Stomach (tissue), 9 donors: Measurements from ENCODE around the gene POMGNT2. TPM values are rescaled to one million over a fixed set of nuclear protein-coding genes. Genes with fewer than 3 reads are reported as not detected.
A peak's percentile ranks its signal among the peaks of the same experiment; 100 is the strongest.

Source experiments
- DNase-seq, 2 donors: peaks; one replicate each; pipeline versions ENCODE4 v3.0.0 to v3.0.0-alpha.2; 2013 to 2019
- H3K27ac ChIP-seq, 5 donors: fragments of 200-600 bp in 4 of 5; sonication (generic) in 4 of 5; one replicate each; pipeline ENCODE4 v1.5.1; 2013 to 2019; ENCODE audit warnings: mild to moderate bottlenecking in 1 of 5, moderate library complexity in 1 of 5
- H3K27me3 ChIP-seq, 3 donors: fragments of 200-600 bp; sonication (generic); one replicate each; pipeline ENCODE4 v1.5.1; 2017 to 2019; ENCODE audit warnings: mixed run types in 1 of 3
- H3K36me3 ChIP-seq, 4 donors: fragments of 200-600 bp; sonication (generic); 1 replicate in 3 of 4; 2 replicates in 1 of 4; pipeline ENCODE4 v1.5.1; 2016 to 2019
- H3K4me1 ChIP-seq, 4 donors: fragments of 200-600 bp; sonication (generic); one replicate each; pipeline ENCODE4 v1.5.1; 2016 to 2019
- H3K4me3 ChIP-seq, 4 donors: fragments of 200-600 bp; sonication (generic) in 3 of 4; one replicate each; pipeline ENCODE4 v1.5.1; 2016 to 2019; ENCODE audit warnings: mild to moderate bottlenecking in 1 of 4
- H3K9me3 ChIP-seq, 4 donors: fragments of 200-600 bp; sonication (generic); one replicate each; pipeline ENCODE4 v1.5.1; 2016 to 2019
- CTCF ChIP-seq, 7 experiments: fragments of 450-650 bp in 4 of 7; fragments of 200-600 bp in 3 of 7; sonication (generic) in 3 of 7; IDR thresholded peaks; one replicate each; pipeline ENCODE4 v1.5.1; 2016 to 2019; ENCODE audit warnings: antibody characterized with exemption in 7 of 7, control low read depth in 2 of 7, mild to moderate bottlenecking in 1 of 7
- EP300 ChIP-seq: sonication (generic); formaldehyde crosslinking; IDR thresholded peaks from one replicate; pipeline ENCODE4 v1.6.1; 2017; ENCODE audit warnings: antibody characterized with exemption
- POLR2A ChIP-seq, 4 donors: fragments of 450-650 bp; IDR thresholded peaks; one replicate each; pipeline ENCODE4 v1.6.1; 2016; ENCODE audit warnings: antibody characterized with exemption in 4 of 4, control low read depth in 2 of 4, mild to moderate bottlenecking in 1 of 4, moderate library complexity in 1 of 4
- POLR2AphosphoS5 ChIP-seq, 3 donors: sonication (generic); formaldehyde crosslinking; IDR thresholded peaks; one replicate each; pipeline ENCODE4 v1.6.1; 2016; ENCODE audit warnings: antibody characterized with exemption in 3 of 3
- WGBS, 5 donors: extraction: QIAGEN DNeasy Blood & Tissue Kit in 3 of 5; methylation state at CpG; one replicate each; pipeline versions ENCODE4 v1.1.5 to v1.1.7; 2013 to 2018; 5-methylcytosine and 5-hydroxymethylcytosine counted together
- intact Hi-C: fragments of 100-400 bp; cut with DNase I; formaldehyde crosslinking; loops from one replicate; pipeline ENCODE4 v1.15.1; 2023; ENCODE audit warnings: low total_unique reads
- polyA plus RNA-seq, 3 donors: library from polyadenylated mRNA; stranded (reverse); fragments of 200-250 nt; gene quantifications; one replicate each; pipeline ENCODE4 v1.2.3, GENCODE V29; 2013
- total RNA-seq, 5 donors: library from RNA; depleted of rRNA; stranded (reverse); fragments of >200 nt; gene quantifications; one replicate each; pipeline versions ENCODE4 v1.1.0 to v1.2.3, GENCODE V29; 2014 to 2016
- donor health status: healthy with polysubstance abuse.
- donor health status: Bipolar disorder and iron deficiency.
- donor health status: healthy.

POMGNT2 gene
- total and polyA plus RNA-seq, 8 donors: 5.3 to 48.1 (median 8.7) TPM

GRCh38 chr3:43138488-43139231, 32.8 kb upstream of the POMGNT2 start:
- 71 to 83% (median 82%) methylated on average over 4 of the region's 4 CpGs for WGBS, 5 donors
- H3K9me3 ChIP-seq: peaks cover 0 to 11% (median 2%) of the 10 kb centered on the region in 4 donors
- no peak for TF ChIP-seq POLR2A (IDR thresholded peaks at IDR 0.05)
- no peak for TF ChIP-seq POLR2AphosphoS5 (IDR thresholded peaks at IDR 0.05)
- TF ChIP-seq EP300: no peak
- no peak for TF ChIP-seq CTCF (IDR thresholded peaks at IDR 0.05)
- no peaks in the 10 kb centered on the region for H3K36me3 ChIP-seq
- H3K27ac ChIP-seq: no peak overlapping the region
- H3K4me1 ChIP-seq: no peaks in the 10 kb centered on the region
- H3K27me3 ChIP-seq: no peaks in the 10 kb centered on the region
- DNase-seq: no peak
- H3K4me3 ChIP-seq: no peak overlapping the region
- intact Hi-C loops: no loop called here

- intact Hi-C loops: no loop called here
- Histone ChIP-seq H3K27me3 (no peaks in the 10 kb centered on the region), H3K27ac (no peak overlapping the region), H3K4me1 (no peaks in the 10 kb centered on the region), H3K9me3 (peaks cover 0 to 11% (median 2%) of the 10 kb centered on the region in 4 donors), H3K4me3 (no peak overlapping the region), H3K36me3 (no peaks in the 10 kb centered on the region)
- peak in 1 of 2 donors; percentile 32 for DNase-seq
- 69 to 76% (median 74%) methylated on average over 7 of the region's 7 CpGs for WGBS, 5 donors
- no peak for TF ChIP-seq POLR2A (IDR thresholded peaks at IDR 0.05)
- no peak for TF ChIP-seq EP300
- no peak for TF ChIP-seq POLR2AphosphoS5 (IDR thresholded peaks at IDR 0.05)
- TF ChIP-seq CTCF (IDR thresholded peaks at IDR 0.05): no peak
Measured at GRCh38 chr3:43132870-43133636, 27.2 kb upstream of the POMGNT2 start.

- H3K4me1 ChIP-seq: no peaks in the 10 kb centered on the region
- H3K27ac ChIP-seq: no peak overlapping the region
- H3K9me3 ChIP-seq: peaks cover 0 to 8% (median 2%) of the 10 kb centered on the region in 4 donors
- WGBS, 5 donors: 75 to 89% (median 83%) methylated on average over 3 of the region's 3 CpGs
- H3K36me3 ChIP-seq: no peaks in the 10 kb centered on the region
- no peaks in the 10 kb centered on the region for H3K27me3 ChIP-seq
- intact Hi-C loops: no loop called here
- DNase-seq: no peak
- TF ChIP-seq POLR2A (IDR thresholded peaks at IDR 0.05) (no peak), CTCF (IDR thresholded peaks at IDR 0.05) (no peak)
- H3K4me3 ChIP-seq: no peak overlapping the region
Measured at GRCh38 chr3:43132193-43132592, 26.3 kb upstream of the POMGNT2 start.

GRCh38 chr3:43128464-43128863, 22.6 kb upstream of the POMGNT2 start:
- Histone ChIP-seq H3K36me3 (no peaks in the 10 kb centered on the region), H3K9me3 (peaks cover 0 to 8% (median 1%) of the 10 kb centered on the region in 4 donors), H3K27me3 (no peaks in the 10 kb centered on the region), H3K4me1 (no peaks in the 10 kb centered on the region), H3K27ac (no peak overlapping the region), H3K4me3 (no peak overlapping the region)
- DNase-seq: no peak
- no peak for TF ChIP-seq POLR2AphosphoS5 (IDR thresholded peaks at IDR 0.05)
- TF ChIP-seq CTCF (IDR thresholded peaks at IDR 0.05): no peak
- TF ChIP-seq EP300: no peak
- no peak for TF ChIP-seq POLR2A (IDR thresholded peaks at IDR 0.05)
- intact Hi-C loops: no loop called here
